IMR-90 (cell line): Measurements from ENCODE around the gene PCNX2. TPM values are rescaled to one million over a fixed set of nuclear protein-coding genes. Genes with fewer than 3 reads are reported as not detected.
"Not testable (repeated sequence)": the region's sequence is repeated elsewhere in the genome, so short reads cannot be mapped to it uniquely, and the experiment has no call there.

Experiments
- ATAC-seq: fragments of 200-7000 bp; cut with Tn5 transposase; 2 replicates; pipeline ENCODE4 v1.9.1; 2020; ENCODE audit warnings: low read depth, mild to moderate bottlenecking, moderate library complexity
- BruUV-seq: library from RNA; stranded (reverse); fragments of 400-500 nt; replicated peaks from 2 replicates; lab custom pipeline; 2021; lab: Mats Ljungman, UMichigan
- CTCF ChIA-PET: fragments of 300-600 bp; formaldehyde crosslinking; extraction: SDS; loops from one replicate; lab custom pipeline; 2021; ENCODE audit warnings: antibody characterized with exemption; lab: Yijun Ruan, JAX
- POLR2A ChIA-PET: fragments of 300-600 bp; sonication (Branson Sonifier 250); formaldehyde crosslinking; loops from one replicate; lab custom pipeline; 2022; ENCODE audit warnings: antibody characterized with exemption; ENCODE audit not compliant: unreplicated experiment; lab: Charles Lee
- DNase-seq: peaks from one replicate; pipeline ENCODE4 v3.0.0; 2013
- H2AFZ ChIP-seq: replicated peaks from 2 replicates; pipeline ENCODE3; 2013; ENCODE audit warnings: low read length, mild to moderate bottlenecking; ENCODE audit not compliant: poor library complexity
- H2AK5ac ChIP-seq: 2 replicates; pipeline ENCODE4 v1.6.1; 2013; ENCODE audit warnings: low read depth, low read length, inconsistent platforms
- H2AK9ac ChIP-seq: replicated peaks from 2 replicates; pipeline ENCODE3; 2013; ENCODE audit warnings: mild to moderate bottlenecking, low read depth, low read length, moderate library complexity; ENCODE audit not compliant: poor library complexity
- H2BK120ac ChIP-seq: 2 replicates; pipeline ENCODE4 v1.6.1; 2013; ENCODE audit warnings: low read depth, low read length, inconsistent platforms
- H2BK15ac ChIP-seq: 3 replicates; pipeline ENCODE4 v1.6.1; 2013; ENCODE audit warnings: low read depth, low read length, inconsistent platforms
- H2BK20ac ChIP-seq: 2 replicates; pipeline ENCODE4 v1.6.1; 2013; ENCODE audit warnings: low read depth, mild to moderate bottlenecking, inconsistent platforms, low read length, moderate library complexity
- H2BK5ac ChIP-seq: 2 replicates; pipeline ENCODE4 v1.6.1; 2013; ENCODE audit warnings: mild to moderate bottlenecking, low read depth, low read length, inconsistent platforms; ENCODE audit not compliant: poor library complexity, severe bottlenecking
- H3K14ac ChIP-seq: replicated peaks from 2 replicates; pipeline ENCODE4 v1.6.1; 2013; ENCODE audit warnings: low read depth, low read length, inconsistent platforms
- H3K18ac ChIP-seq: 2 replicates; pipeline ENCODE4 v1.6.1; 2013; ENCODE audit warnings: low read depth, low read length, control low read depth
- H3K23ac ChIP-seq: 2 replicates; pipeline ENCODE4 v1.6.1; 2013; ENCODE audit warnings: low read depth, low read length, inconsistent platforms
- H3K27ac ChIP-seq: 2 replicates; pipeline ENCODE4 v1.5.1; 2013; ENCODE audit warnings: mild to moderate bottlenecking, control low read depth, low read length; ENCODE audit not compliant: insufficient read depth
- H3K27me3 ChIP-seq: 2 replicates; pipeline ENCODE4 v1.6.1; 2013; ENCODE audit warnings: low read length; ENCODE audit not compliant: control insufficient read depth, insufficient read depth
- H3K36me3 ChIP-seq: 2 replicates; pipeline ENCODE4 v1.6.1; 2013; ENCODE audit warnings: low read length, mixed read lengths; ENCODE audit not compliant: control insufficient read depth, insufficient read depth
- H3K4ac ChIP-seq: 2 replicates; pipeline ENCODE4 v1.6.1; 2013; ENCODE audit warnings: low read depth, low read length, inconsistent platforms
- H3K4me1 ChIP-seq: 2 replicates; pipeline ENCODE4 v1.6.1; 2013; ENCODE audit warnings: low read length, mixed read lengths; ENCODE audit not compliant: control insufficient read depth, insufficient read depth
- H3K4me2 ChIP-seq: 2 replicates; pipeline ENCODE4 v1.6.1; 2013; ENCODE audit warnings: low read depth, mild to moderate bottlenecking, control low read depth, low read length, moderate library complexity
- H3K4me3 ChIP-seq: 2 replicates; pipeline ENCODE4 v1.5.1; 2013; ENCODE audit warnings: low read depth, mild to moderate bottlenecking, control low read depth, low read length, moderate library complexity; ENCODE audit not compliant: insufficient read depth
- H3K56ac ChIP-seq: 2 replicates; pipeline ENCODE4 v1.6.1; 2013; ENCODE audit warnings: low read length, inconsistent platforms; ENCODE audit not compliant: insufficient read depth; ENCODE audit errors: extremely low read depth
- H3K79me1 ChIP-seq, 2 experiments: 2 replicates each; pipeline ENCODE4 v1.6.1; 2013; ENCODE audit warnings: low read length in 2 of 2, inconsistent platforms in 1 of 2, low read depth in 1 of 2
- H3K9ac ChIP-seq: 2 replicates; pipeline ENCODE4 v1.6.1; 2013; ENCODE audit warnings: low read depth, low read length, control low read depth
- H3K9me1 ChIP-seq: 2 replicates; pipeline ENCODE4 v1.6.1; 2013; ENCODE audit warnings: low read length, inconsistent platforms; ENCODE audit not compliant: insufficient read depth
- H3K9me3 ChIP-seq: 2 replicates; pipeline ENCODE4 v1.6.1; 2013; ENCODE audit warnings: low read length; ENCODE audit not compliant: control insufficient read depth, insufficient read depth
- H4K20me1 ChIP-seq: 2 replicates; pipeline ENCODE4 v1.6.1; 2013; ENCODE audit warnings: low read length, inconsistent platforms; ENCODE audit not compliant: insufficient read depth
- H4K5ac ChIP-seq: 2 replicates; pipeline ENCODE4 v1.6.1; 2013; ENCODE audit warnings: mild to moderate bottlenecking, low read depth, low read length, control low read depth
- H4K8ac ChIP-seq, 2 experiments: 2 replicates each; pipeline ENCODE4 v1.6.1; 2013; ENCODE audit warnings: low read depth in 2 of 2, low read length in 2 of 2, control low read depth in 1 of 2, inconsistent platforms in 1 of 2
- H4K91ac ChIP-seq: 2 replicates; pipeline ENCODE4 v1.6.1; 2013; ENCODE audit warnings: low read depth, low read length, inconsistent platforms; ENCODE audit not compliant: insufficient read depth
- WGBS, 2 experiments: methylation state at CpG; one replicate each; pipeline versions ENCODE4 v1.1.5 to v1.1.7; 2013; ENCODE audit warnings: missing lambda C conversion rate in 2 of 2; ENCODE audit not compliant: insufficient read length in 1 of 2; ENCODE audit errors: extremely low coverage in 2 of 2; 5-methylcytosine and 5-hydroxymethylcytosine counted together
- dilution Hi-C: fragments of 300-500 bp; cut with HindIII; formaldehyde crosslinking; loops from one replicate; pipeline ENCODE4 v1.14.3; 2018; ENCODE audit warnings: low sequenced_read_pairs; ENCODE audit not compliant: unreplicated experiment
- in situ Hi-C: fragments of 300-500 bp; cut with MboI; formaldehyde crosslinking; loops from 3 replicates; pipeline ENCODE4 v1.14.3; 2019; ENCODE audit warnings: low sequenced_read_pairs, inconsistent platforms, mixed read lengths
- intact Hi-C: fragments of 100-400 bp; cut with micrococcal nuclease; formaldehyde crosslinking; loops from 2 replicates; pipeline ENCODE4 v1.10.0; 2022
- polyA plus RNA-seq, 3 experiments: library from polyadenylated mRNA; depleted of rRNA; stranded (reverse); fragments of >200 nt; gene quantifications; 2 replicates each; pipeline ENCODE4 v1.2.3, GENCODE V29; 2012; ENCODE audit warnings: low replicate concordance in 1 of 3
- total RNA-seq: library from RNA; depleted of rRNA; stranded (reverse); fragments of >200 nt; gene quantifications from 2 replicates; pipeline ENCODE4 v1.2.3, GENCODE V29; 2012

PCNX2 gene
- total and polyA plus RNA-seq, 2 of the 4 experiments (the other 2 are of a cell fraction), result 15.9 to 22.6 TPM

DNA sequence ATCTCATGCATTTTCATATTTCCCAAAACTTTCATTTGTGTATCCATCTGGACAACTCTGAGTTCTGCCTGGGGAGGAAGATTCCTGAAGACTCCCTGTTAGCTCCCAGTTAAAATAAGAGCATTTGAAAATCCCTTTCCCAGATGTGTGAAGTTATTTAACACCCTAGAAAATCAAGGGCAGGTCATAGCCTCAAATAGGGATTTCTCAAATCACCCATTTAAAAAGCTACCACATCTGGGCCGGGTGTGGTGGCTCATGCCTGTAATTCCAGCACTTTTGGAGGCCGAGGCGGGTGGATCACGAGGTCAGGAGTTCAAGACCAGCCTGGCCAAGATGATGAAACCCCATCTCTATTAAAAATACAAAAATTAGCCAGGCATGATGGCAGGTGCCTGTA, 214.7 kb downstream of the PCNX2 start:
- in situ Hi-C loops, H2BK20ac ChIP-seq, H3K4me2 ChIP-seq, H2BK120ac ChIP-seq, H3K9ac ChIP-seq, dilution Hi-C loops, DNase-seq, H3K4ac ChIP-seq, H3K27ac ChIP-seq, H3K18ac ChIP-seq, H3K23ac ChIP-seq, H3K56ac ChIP-seq, H2AFZ ChIP-seq, ATAC-seq, H4K5ac ChIP-seq, H3K27me3 ChIP-seq, H4K91ac ChIP-seq, H3K36me3 ChIP-seq, H4K20me1 ChIP-seq, H3K4me3 ChIP-seq, H2AK9ac ChIP-seq, H2BK5ac ChIP-seq, H3K14ac ChIP-seq, H4K8ac ChIP-seq, H3K9me3 ChIP-seq, H3K79me1 ChIP-seq, H3K4me1 ChIP-seq, BruUV-seq, intact Hi-C loops, H2BK15ac ChIP-seq, H3K9me1 ChIP-seq, H2AK5ac ChIP-seq, POLR2A ChIA-PET: not testable (repeated sequence)
- CTCF ChIA-PET, result interaction anchor here (0.6 kb wide), 1 partner anchor 110 kb away, joined by 4 read pairs; no protein-coding TSS in a partner anchor
- WGBS, 2 experiments, result no CpG with 5 or more reads among the region's 4 CpGs
